GM18502 (cell line): ENCODE data around the gene RNASE8.
"Not testable (repeated sequence)": the region's sequence is repeated elsewhere in the genome, so short reads cannot be mapped to it uniquely, and the experiment has no call there.

Experiments
- ATAC-seq: cut with Tn5 transposase; IDR thresholded peaks from one replicate; pipeline ENCODE4 v1.9.1; 2021; ENCODE audit warnings: mild to moderate bottlenecking; ENCODE audit not compliant: unreplicated experiment, poor library complexity

Gene RNASE8

GRCh38 chr14:21057803-21058675 lies at the start of gene RNASE8:
Gene RNASE8 (plus strand): TSS chr14:21057822. CDS start chr14:21057893, 71 bp downstream.
- no peak for ATAC-seq

GRCh38 chr14:21009721-21010120 lies 47.9 kb upstream of the RNASE8 start:
- ATAC-seq, result not testable (repeated sequence)

GRCh38 chr14:21011136-21011535 lies 46.5 kb upstream of the RNASE8 start:
- no peak for ATAC-seq

- no peak for ATAC-seq
Measured at GRCh38 chr14:21014761-21015190, 42.8 kb upstream of the RNASE8 start.

GRCh38 chr14:21015312-21015711 lies 42.3 kb upstream of the RNASE8 start:
- no peak for ATAC-seq

- no peak for ATAC-seq
Measured at GRCh38 chr14:21016413-21017190, 41.0 kb upstream of the RNASE8 start.

GRCh38 chr14:21017528-21018245 lies 39.9 kb upstream of the RNASE8 start:
- no peak for ATAC-seq

GRCh38 chr14:21018286-21018685 lies 39.3 kb upstream of the RNASE8 start:
- ATAC-seq, result no peak

GRCh38 chr14:21018781-21019180 lies 38.8 kb upstream of the RNASE8 start:
- no peak for ATAC-seq

GRCh38 chr14:21019366-21019765 lies 38.3 kb upstream of the RNASE8 start:
- ATAC-seq, result no peak

- ATAC-seq, result no peak
Measured at GRCh38 chr14:21020977-21021545, 36.6 kb upstream of the RNASE8 start.

GRCh38 chr14:21022686-21023085 lies 34.9 kb upstream of the RNASE8 start:
- ATAC-seq, result no peak

GRCh38 chr14:21023174-21023573 lies 34.4 kb upstream of the RNASE8 start:
- ATAC-seq, result no peak

- ATAC-seq, result no peak
Measured at GRCh38 chr14:21023817-21024584, 33.6 kb upstream of the RNASE8 start.

GRCh38 chr14:21024585-21025370 lies 32.8 kb upstream of the RNASE8 start, which contains the start of gene NDRG2:
Gene NDRG2 (minus strand): TSS chr14:21025061. CDS start chr14:21023315, 1,746 bp downstream.
- no peak for ATAC-seq

- ATAC-seq, result no peak
Measured at GRCh38 chr14:21025371-21026273, 32.0 kb upstream of the RNASE8 start.

- ATAC-seq, result no peak
Measured at GRCh38 chr14:21026274-21026987, 31.2 kb upstream of the RNASE8 start.
